Upper lobe of right lung (tissue), 1 donor: ENCODE data around the gene ARID1B. TPM values are rescaled to one million over a fixed set of nuclear protein-coding genes. Genes with fewer than 3 reads are reported as not detected.

ENCODE experiments used
- ATAC-seq: fragments of 200-7000 bp; cut with Tn5 transposase; one replicate; pipeline ENCODE4 v1.9.1; 2020; ENCODE audit warnings: mild to moderate bottlenecking, moderate library complexity
- DNase-seq: peaks from one replicate; pipeline ENCODE4 v3.0.0-alpha.2; 2020
- H3K27ac ChIP-seq: fragments of 200-600 bp; one replicate; pipeline ENCODE4 v1.8.0; 2022
- H3K27me3 ChIP-seq: fragments of 200-600 bp; one replicate; pipeline ENCODE4 v1.8.0; 2022; ENCODE audit warnings: mild to moderate bottlenecking
- H3K36me3 ChIP-seq: fragments of 200-600 bp; one replicate; pipeline ENCODE4 v1.8.0; 2022
- H3K4me1 ChIP-seq: fragments of 200-600 bp; one replicate; pipeline ENCODE4 v1.8.0; 2022
- H3K4me3 ChIP-seq: fragments of 200-600 bp; one replicate; pipeline ENCODE4 v1.8.0; 2022; ENCODE audit warnings: mild to moderate bottlenecking
- H3K9me3 ChIP-seq: fragments of 200-600 bp; one replicate; pipeline ENCODE4 v1.8.0; 2022
- intact Hi-C: fragments of 100-400 bp; cut with DNase I; formaldehyde crosslinking; loops from one replicate; pipeline ENCODE4 v1.11.0; 2022
- total RNA-seq: library from RNA; stranded (reverse); fragmentation: NEBNext Ultra II Directional; extraction: Animal tissue kit (Norgen Biotek cat#: 25700); gene quantifications from one replicate; pipeline ENCODE4 v1.2.1, GENCODE V29; 2021
- TF ChIP-seq, protein P1 (sequence below): fragments of 200-600 bp; IDR thresholded peaks from one replicate; pipeline ENCODE4 v1.8.0; 2022; ENCODE audit warnings: antibody characterized with exemption
- donor health status: DM: no; HTN: yes; CAD: no; lungs with severe emphysema.

The ARID1B gene
- total RNA-seq, 1 donor from 2014 or later, result 80.4 TPM

DNA sequence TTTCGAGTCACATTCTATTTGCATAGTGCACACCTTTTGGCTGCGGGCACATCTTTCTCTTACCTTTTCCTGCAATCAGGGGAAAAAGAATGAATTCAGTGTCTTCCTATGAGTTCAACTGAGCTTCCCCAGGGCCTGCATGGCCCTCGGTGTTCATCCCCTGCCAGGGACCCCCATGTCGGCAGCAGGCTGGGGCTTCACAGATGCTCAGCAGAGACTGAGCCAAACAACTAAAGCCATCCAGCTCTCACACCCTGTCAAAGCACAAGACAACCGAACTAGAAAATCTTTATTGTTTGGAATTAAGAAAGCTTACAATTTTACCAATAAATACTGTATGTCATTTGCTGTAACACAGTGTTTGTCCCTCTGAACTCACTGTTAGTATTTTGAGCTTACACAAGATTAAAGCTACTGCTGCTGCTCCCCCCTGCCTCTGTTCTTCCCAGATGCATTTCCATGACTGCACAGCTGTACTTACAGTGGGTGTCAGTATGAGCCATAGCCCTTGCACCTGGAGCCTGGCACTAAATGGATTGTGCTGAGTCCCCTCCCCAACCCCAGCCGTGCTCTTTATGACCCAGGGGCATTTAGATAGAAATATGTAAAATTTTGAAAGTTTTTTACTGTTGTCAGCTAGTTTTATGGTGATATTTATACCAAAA lies 340.4 kb downstream of the ARID1B start:
- peaks cover 6% of the 10 kb centered on the region for H3K4me1 ChIP-seq
- DNase-seq (no peak), ATAC-seq (no peak)
- H3K27ac ChIP-seq, result no peak overlapping the region
- H3K27me3 ChIP-seq, result no peaks in the 10 kb centered on the region
- H3K9me3 ChIP-seq, result no peaks in the 10 kb centered on the region
- H3K4me3 ChIP-seq, result no peak overlapping the region
- H3K36me3 ChIP-seq, result peaks cover 4% of the 10 kb centered on the region
- intact Hi-C loops, result no loop called here
- TF ChIP-seq, protein P1, sequence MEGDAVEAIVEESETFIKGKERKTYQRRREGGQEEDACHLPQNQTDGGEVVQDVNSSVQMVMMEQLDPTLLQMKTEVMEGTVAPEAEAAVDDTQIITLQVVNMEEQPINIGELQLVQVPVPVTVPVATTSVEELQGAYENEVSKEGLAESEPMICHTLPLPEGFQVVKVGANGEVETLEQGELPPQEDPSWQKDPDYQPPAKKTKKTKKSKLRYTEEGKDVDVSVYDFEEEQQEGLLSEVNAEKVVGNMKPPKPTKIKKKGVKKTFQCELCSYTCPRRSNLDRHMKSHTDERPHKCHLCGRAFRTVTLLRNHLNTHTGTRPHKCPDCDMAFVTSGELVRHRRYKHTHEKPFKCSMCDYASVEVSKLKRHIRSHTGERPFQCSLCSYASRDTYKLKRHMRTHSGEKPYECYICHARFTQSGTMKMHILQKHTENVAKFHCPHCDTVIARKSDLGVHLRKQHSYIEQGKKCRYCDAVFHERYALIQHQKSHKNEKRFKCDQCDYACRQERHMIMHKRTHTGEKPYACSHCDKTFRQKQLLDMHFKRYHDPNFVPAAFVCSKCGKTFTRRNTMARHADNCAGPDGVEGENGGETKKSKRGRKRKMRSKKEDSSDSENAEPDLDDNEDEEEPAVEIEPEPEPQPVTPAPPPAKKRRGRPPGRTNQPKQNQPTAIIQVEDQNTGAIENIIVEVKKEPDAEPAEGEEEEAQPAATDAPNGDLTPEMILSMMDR, result no peak

DNA sequence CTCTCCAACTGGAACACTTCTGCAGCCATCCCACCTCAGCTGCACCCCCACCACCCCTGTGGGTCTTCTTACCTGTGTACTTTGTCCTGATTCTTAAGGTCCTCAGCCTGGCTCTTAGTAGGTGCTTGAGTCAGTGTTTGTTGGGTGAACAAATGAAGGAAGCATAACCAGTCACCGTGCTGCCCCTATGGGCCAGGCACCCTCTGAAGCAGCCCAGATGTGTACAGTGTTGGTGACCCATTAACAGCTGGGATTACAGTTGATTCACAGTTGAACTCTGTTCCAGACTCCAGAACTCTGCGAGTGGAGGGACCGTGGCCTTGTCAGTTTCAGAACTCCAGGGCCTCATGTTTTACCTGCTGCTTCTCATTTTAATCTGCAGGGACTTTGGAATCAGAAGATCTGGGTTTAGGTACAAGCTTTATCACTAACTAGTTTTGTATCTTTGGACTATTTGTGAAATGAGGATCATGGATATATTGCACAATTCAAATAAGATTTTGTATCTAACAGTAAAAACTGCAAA lies 342.4 kb downstream of the ARID1B start:
- no peak for DNase-seq
- intact Hi-C loops, result no loop called here
- no peak for ATAC-seq
- Histone ChIP-seq H3K36me3 (peaks cover 4% of the 10 kb centered on the region), H3K27ac (no peak overlapping the region), H3K4me1 (peaks cover 13% of the 10 kb centered on the region), H3K9me3 (no peaks in the 10 kb centered on the region), H3K4me3 (no peak overlapping the region), H3K27me3 (no peaks in the 10 kb centered on the region)
- TF ChIP-seq, protein P1, result no peak

DNA sequence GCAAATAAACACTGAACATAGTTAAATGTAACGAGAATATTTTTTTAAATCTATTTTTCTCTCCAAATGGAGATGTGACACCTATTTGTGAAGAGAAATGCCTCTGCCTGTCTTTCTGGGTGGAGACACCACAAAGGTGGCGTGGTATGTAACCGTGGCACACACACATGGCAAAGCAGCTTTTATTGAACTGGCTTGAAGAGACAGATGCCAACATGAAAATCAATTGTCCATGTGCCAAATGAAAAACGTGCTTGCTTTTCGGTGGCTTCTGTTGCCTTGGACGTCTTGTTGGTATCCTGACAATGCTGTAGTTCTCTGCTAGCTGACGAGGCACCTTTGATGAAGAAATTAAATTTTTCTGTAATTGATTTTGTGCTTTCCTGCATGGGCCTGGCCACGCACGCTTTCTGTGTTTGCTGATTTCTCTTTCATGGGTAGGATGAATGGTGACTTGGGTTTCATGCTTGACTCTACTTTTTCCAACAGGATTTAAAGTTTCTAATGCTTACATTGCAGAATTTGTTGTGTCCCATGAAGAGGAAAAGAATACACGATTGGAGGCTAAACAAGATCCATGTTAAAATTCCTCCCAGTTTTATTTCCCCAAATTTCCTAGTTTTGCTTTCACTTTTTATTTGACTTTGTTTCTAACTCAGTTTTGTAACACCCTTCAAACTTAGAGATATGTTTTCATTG lies 343.5 kb downstream of the ARID1B start:
- TF ChIP-seq, protein P1, result no peak
- peaks cover 13% of the 10 kb centered on the region for H3K4me1 ChIP-seq
- H3K27ac ChIP-seq, result no peak overlapping the region
- no peaks in the 10 kb centered on the region for H3K27me3 ChIP-seq
- DNase-seq, result no peak
- H3K36me3 ChIP-seq, result peaks cover 4% of the 10 kb centered on the region
- H3K4me3 ChIP-seq, result no peak overlapping the region
- intact Hi-C loops, result no loop called here
- H3K9me3 ChIP-seq, result no peaks in the 10 kb centered on the region
- ATAC-seq, result no peak

DNA sequence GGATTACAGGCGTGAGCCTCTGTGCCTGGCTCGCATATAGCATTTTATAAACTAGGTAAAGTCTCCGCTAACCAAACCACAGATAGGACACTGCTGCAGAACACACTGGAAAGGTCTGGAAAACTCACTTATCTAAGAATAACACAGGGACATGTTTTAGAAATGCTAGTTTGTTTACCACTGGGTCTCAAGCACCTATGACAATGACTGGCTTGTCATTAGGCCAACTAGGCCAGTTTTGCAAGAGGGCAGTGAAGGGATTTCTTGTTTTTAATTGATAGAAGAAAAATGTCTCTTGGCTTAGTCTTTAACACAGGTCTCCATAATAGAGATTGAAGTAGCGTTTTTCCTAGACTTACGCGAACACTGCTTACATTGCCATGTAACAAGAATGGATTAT lies 344.7 kb downstream of the ARID1B start:
- peaks cover 13% of the 10 kb centered on the region for H3K4me1 ChIP-seq
- no peak overlapping the region for H3K27ac ChIP-seq
- ATAC-seq (no peak), DNase-seq (no peak)
- TF ChIP-seq, protein P1, result no peak
- H3K9me3 ChIP-seq, result no peaks in the 10 kb centered on the region
- H3K27me3 ChIP-seq, result no peaks in the 10 kb centered on the region
- intact Hi-C loops, result no loop called here
- H3K4me3 ChIP-seq, result no peak overlapping the region
- H3K36me3 ChIP-seq, result peaks cover 4% of the 10 kb centered on the region

DNA sequence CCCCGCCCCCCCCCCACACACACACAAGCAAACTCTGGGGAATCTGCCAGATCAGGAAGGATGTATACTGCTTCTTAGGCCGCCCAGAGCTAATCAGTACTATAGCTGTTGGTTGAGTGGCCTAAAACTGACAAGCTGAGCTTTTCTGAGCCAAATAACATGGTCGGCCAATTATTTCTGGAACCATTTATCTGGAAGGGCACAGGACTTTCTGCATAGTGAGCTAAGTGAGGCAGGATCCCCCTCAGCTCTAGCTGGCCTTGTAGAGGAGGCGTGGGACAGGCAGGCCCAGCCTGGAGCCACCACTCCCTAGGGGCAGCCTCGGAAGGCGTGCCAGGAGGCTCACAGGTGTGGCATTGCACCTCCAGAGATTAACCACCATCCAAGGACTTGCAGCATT lies 346.1 kb downstream of the ARID1B start:
- TF ChIP-seq, protein P1, result no peak
- intact Hi-C loops, result no loop called here
- H3K27ac ChIP-seq, result no peak overlapping the region
- H3K4me1 ChIP-seq, result peaks cover 14% of the 10 kb centered on the region
- DNase-seq (no peak), ATAC-seq (no peak)
- peaks cover 4% of the 10 kb centered on the region for H3K36me3 ChIP-seq
- no peaks in the 10 kb centered on the region for H3K9me3 ChIP-seq
- no peaks in the 10 kb centered on the region for H3K27me3 ChIP-seq
- no peak overlapping the region for H3K4me3 ChIP-seq
